Right atrium auricular region (tissue), 2 donors: ENCODE results near the gene MAP4. TPM values are rescaled to one million over a fixed set of nuclear protein-coding genes. Genes with fewer than 3 reads are reported as not detected.

ENCODE experiments used
- DNase-seq: peaks from one replicate; pipeline ENCODE4 v3.0.0-alpha.2; 2019; ENCODE audit warnings: low spot score
- H3K27ac ChIP-seq, 2 donors: fragments of 200-600 bp; sonication (generic); 1 replicate in 1 of 2; 2 replicates in 1 of 2; pipeline ENCODE4 v1.5.1; 2016 to 2019
- H3K27me3 ChIP-seq, 2 donors: fragments of 200-600 bp; sonication (generic); one replicate each; pipeline versions ENCODE4 v1.5.1 to v1.6.0; 2017 to 2019
- H3K36me3 ChIP-seq: fragments of 200-600 bp; sonication (generic); one replicate; pipeline ENCODE4 v1.5.1; 2016
- H3K4me1 ChIP-seq, 2 donors: fragments of 200-600 bp; sonication (generic); one replicate each; pipeline versions ENCODE4 v1.5.1 to v1.6.0; 2017 to 2019
- H3K4me3 ChIP-seq, 2 donors: fragments of 200-600 bp; sonication (generic); 1 replicate in 1 of 2; 2 replicates in 1 of 2; pipeline ENCODE4 v1.5.1; 2017 to 2019; ENCODE audit warnings: mild to moderate bottlenecking in 1 of 2, moderate library complexity in 1 of 2
- H3K9me3 ChIP-seq, 2 donors: fragments of 200-600 bp; sonication (generic); one replicate each; pipeline ENCODE4 v1.5.1; 2019
- total RNA-seq, 2 donors: library from RNA; depleted of rRNA; stranded (reverse); fragments of >200 nt; gene quantifications; one replicate each; pipeline ENCODE4 v1.1.0, GENCODE V29; 2016
- TF ChIP-seq, protein P1 (sequence below), 2 donors: fragments of 200-600 bp; sonication (generic); IDR thresholded peaks; one replicate each; pipeline ENCODE4 v1.5.1; 2019; ENCODE audit warnings: antibody characterized with exemption in 2 of 2

MAP4 gene
- total RNA-seq, 2 donors from 2014 or later: 428 to 552 TPM

DNA sequence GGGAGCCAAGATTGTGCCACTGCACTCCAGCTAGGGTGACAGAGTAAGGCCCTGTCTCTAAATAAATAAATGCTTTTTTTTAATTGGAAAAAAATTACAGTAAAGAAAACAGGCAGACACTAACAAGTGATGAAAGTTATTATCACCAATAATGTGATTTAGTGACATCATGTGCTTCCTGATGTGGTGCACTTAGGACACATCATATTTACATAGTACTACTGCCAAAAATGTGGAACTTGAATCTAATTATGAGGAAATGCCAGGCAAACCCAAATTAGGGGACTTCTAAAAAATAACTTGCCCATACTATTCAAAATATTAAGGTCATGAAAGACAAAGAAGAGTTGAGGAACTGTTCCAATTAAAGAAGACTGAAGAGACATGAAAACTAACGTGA, 30.8 kb downstream of the MAP4 start:
- Histone ChIP-seq H3K36me3 (no peaks in the 10 kb centered on the region), H3K4me3 (no peak overlapping the region), H3K27ac (no peak overlapping the region), H3K9me3 (no peaks in the 10 kb centered on the region), H3K4me1 (peaks cover 0 to 54% of the 10 kb centered on the region in 2 donors), H3K27me3 (no peaks in the 10 kb centered on the region)
- TF ChIP-seq, protein P1, sequence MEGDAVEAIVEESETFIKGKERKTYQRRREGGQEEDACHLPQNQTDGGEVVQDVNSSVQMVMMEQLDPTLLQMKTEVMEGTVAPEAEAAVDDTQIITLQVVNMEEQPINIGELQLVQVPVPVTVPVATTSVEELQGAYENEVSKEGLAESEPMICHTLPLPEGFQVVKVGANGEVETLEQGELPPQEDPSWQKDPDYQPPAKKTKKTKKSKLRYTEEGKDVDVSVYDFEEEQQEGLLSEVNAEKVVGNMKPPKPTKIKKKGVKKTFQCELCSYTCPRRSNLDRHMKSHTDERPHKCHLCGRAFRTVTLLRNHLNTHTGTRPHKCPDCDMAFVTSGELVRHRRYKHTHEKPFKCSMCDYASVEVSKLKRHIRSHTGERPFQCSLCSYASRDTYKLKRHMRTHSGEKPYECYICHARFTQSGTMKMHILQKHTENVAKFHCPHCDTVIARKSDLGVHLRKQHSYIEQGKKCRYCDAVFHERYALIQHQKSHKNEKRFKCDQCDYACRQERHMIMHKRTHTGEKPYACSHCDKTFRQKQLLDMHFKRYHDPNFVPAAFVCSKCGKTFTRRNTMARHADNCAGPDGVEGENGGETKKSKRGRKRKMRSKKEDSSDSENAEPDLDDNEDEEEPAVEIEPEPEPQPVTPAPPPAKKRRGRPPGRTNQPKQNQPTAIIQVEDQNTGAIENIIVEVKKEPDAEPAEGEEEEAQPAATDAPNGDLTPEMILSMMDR (IDR thresholded peaks at IDR 0.05): no peak
- DNase-seq: no peak

DNA sequence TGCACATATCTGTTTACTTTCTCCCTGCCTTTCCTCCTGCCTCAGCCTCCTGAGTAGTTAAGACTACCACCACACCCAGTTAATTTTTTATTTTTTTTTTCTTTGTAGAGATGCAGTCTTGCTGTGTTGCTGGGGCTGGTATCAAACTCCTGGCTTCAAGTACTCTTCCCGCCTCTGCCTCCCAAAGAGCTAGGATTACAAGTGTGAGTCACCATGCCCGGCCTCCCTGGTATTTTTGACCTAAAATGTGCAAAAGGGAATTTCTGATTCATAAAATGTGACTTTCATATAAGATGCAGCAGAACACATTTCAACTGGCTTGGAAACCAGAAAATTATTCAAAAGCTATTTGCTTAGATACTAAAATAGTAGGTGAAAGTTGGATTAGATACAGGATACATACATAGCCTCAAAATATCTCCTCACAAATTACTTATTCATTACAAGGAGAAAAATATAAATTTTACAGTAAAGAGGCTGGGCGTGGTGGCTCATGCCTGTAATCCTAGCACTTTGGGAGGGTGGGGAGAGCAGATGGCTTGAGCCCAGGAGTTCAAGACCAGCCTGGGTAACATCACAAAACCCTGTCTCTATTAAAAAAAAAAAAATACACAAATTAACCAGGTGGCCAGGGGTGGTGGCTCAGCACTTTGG, 32.0 kb downstream of the MAP4 start:
- TF ChIP-seq, protein P1 (IDR thresholded peaks at IDR 0.05): no peak
- no peak for DNase-seq
- H3K27me3 ChIP-seq: no peaks in the 10 kb centered on the region
- no peak overlapping the region for H3K4me3 ChIP-seq
- no peaks in the 10 kb centered on the region for H3K9me3 ChIP-seq
- H3K27ac ChIP-seq: peak overlapping the region in 1 of 2 donors; percentile 13
- H3K4me1 ChIP-seq: peaks cover 0 to 46% of the 10 kb centered on the region in 2 donors
- no peaks in the 10 kb centered on the region for H3K36me3 ChIP-seq

DNA sequence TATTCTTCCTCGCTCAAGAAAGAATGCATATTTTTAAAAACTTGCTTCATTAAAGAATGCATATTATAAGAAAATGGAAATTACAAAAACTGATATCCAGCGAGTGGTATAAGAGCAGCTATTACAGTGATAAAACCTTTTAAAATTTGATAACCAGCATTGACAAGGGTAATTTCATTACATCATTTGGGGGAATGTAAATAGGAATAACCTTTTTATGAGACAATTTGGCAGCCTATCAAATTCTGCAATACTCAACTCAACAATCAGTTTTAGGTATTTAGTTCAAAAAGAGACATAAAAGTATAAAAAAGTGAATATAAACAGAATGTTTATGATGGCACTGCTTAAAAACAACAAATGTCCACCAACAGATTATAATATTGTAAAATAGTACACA, 35.4 kb downstream of the MAP4 start:
- Histone ChIP-seq H3K4me3 (no peak overlapping the region), H3K4me1 (peaks cover 0 to 37% of the 10 kb centered on the region in 2 donors), H3K27me3 (no peaks in the 10 kb centered on the region), H3K36me3 (no peaks in the 10 kb centered on the region), H3K9me3 (no peaks in the 10 kb centered on the region), H3K27ac (no peak overlapping the region)
- TF ChIP-seq, protein P1 (IDR thresholded peaks at IDR 0.05): no peak
- DNase-seq: no peak

DNA sequence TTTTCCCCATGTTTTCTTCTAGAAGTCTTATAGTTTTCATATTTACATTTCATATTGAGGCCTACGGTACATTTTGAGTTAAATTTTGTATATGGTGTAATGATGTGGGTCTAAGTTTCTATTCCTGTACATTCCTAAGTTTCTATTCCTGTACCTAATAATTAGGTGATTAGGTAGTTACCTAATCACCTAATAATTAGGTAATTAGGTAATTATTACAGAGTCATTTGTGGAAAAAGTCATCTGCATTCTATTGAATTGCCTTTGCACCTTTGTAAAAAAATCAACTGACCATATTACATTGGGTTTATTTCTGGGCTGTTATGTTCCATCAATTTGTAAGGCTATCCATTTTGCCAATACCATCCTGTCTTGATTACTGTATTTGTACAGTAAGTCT, 37.1 kb downstream of the MAP4 start:
- DNase-seq: no peak
- Histone ChIP-seq H3K27me3 (no peaks in the 10 kb centered on the region), H3K27ac (no peak overlapping the region), H3K4me3 (no peak overlapping the region), H3K4me1 (peaks cover 0 to 23% of the 10 kb centered on the region in 2 donors), H3K9me3 (no peaks in the 10 kb centered on the region), H3K36me3 (peaks cover 8% of the 10 kb centered on the region)
- TF ChIP-seq, protein P1 (IDR thresholded peaks at IDR 0.05): no peak

- TF ChIP-seq, protein P1 (IDR thresholded peaks at IDR 0.05): no peak
- no peak for DNase-seq
- Histone ChIP-seq H3K9me3 (no peaks in the 10 kb centered on the region), H3K27me3 (no peaks in the 10 kb centered on the region), H3K4me1 (peaks cover 0 to 16% of the 10 kb centered on the region in 2 donors), H3K4me3 (no peak overlapping the region), H3K27ac (no peak overlapping the region), H3K36me3 (peaks cover 8% of the 10 kb centered on the region)
Observed at GRCh38 chr3:47978386-47978785, 37.8 kb downstream of the MAP4 start.
